SK-N-MC (cell line): ENCODE data around the gene ASMT.

ENCODE experiments used
- EZH2 ChIP-seq: fragments of 200-600 bp; sonication (generic); IDR thresholded peaks from one replicate; pipeline ENCODE4 v1.6.1; 2017; ENCODE audit warnings: antibody characterized with exemption
- FOXP2 ChIP-seq: optimal IDR thresholded peaks from 2 replicates; pipeline ENCODE3; 2011; ENCODE audit warnings: mild to moderate bottlenecking, moderate library complexity; ENCODE audit not compliant: insufficient read depth; ENCODE audit errors: extremely low read length, control extremely low read depth
- POLR2AphosphoS5 ChIP-seq: IDR thresholded peaks from 2 replicates; pipeline ENCODE4 v1.6.1; 2012; ENCODE audit warnings: mild to moderate bottlenecking, low read depth, low read length, borderline replicate concordance

DNA sequence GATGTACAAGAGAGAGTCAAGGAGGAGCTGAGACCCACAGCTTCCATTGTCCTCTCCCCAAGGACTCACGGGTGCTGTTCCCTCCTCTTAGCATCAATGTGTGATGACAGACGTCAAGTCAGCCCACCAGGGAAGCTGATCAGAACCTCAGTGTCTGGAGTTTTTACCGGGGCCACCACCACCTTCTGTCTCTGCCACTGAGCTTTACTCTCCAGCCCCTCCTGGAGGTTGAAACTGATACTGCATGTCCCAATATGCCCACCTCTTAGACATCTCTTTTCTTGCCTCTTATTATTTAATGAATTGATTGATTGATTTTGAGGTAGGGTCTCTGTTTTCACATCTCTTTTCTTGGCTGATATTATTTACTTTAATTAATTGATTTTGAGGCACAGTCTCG is 33.7 kb upstream of the ASMT start:
- TF ChIP-seq EZH2: no peak
- TF ChIP-seq POLR2AphosphoS5: no peak
- TF ChIP-seq FOXP2: no peak
